Vagina (tissue), 2 donors: Measurements from ENCODE around the gene IL1RN.
"Not testable (repeated sequence)": the region's sequence is repeated elsewhere in the genome, so short reads cannot be mapped to it uniquely, and the experiment has no call there.

Source experiments
- POLR2A ChIP-seq, 2 donors: fragments of 450-650 bp; IDR thresholded peaks; one replicate each; pipeline ENCODE4 v1.6.1; 2017; ENCODE audit warnings: antibody characterized with exemption in 2 of 2, mild to moderate bottlenecking in 2 of 2, moderate library complexity in 2 of 2
- POLR2AphosphoS5 ChIP-seq, 2 donors: sonication (generic); formaldehyde crosslinking; IDR thresholded peaks; one replicate each; pipeline ENCODE4 v1.9.0; 2017; ENCODE audit warnings: antibody characterized with exemption in 2 of 2, mild to moderate bottlenecking in 2 of 2, low read depth in 1 of 2; ENCODE audit not compliant: insufficient read depth in 1 of 2
- TF ChIP-seq, protein P1 (sequence below), 3 experiments: fragments of 450-650 bp in 2 of 3; fragments of 200-600 bp in 1 of 3; sonication (generic) in 1 of 3; IDR thresholded peaks; one replicate each; pipeline ENCODE4 v1.5.1; 2017 to 2019; ENCODE audit warnings: antibody characterized with exemption in 3 of 3, mild to moderate bottlenecking in 2 of 3, moderate library complexity in 2 of 3

DNA sequence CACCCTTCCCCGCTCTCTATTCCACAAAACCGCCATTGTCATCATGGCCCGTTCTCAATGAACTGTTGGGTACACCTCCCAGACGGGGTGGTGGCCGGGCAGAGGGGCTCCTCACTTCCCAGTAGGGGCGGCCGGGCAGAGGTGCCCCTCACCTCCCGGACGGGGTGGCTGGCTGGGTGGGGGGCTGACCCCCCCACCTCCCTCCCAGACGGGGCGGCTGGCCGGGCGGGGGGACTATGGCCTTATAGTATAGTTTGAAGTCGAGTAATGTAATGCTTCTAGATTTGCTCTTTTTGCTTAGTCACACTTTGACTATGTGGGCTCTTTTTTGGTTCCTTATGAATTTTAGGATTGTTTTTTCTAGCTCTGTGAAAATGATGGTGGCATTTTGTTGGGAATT is 31.1 kb upstream of the IL1RN start:
- TF ChIP-seq, protein P1, sequence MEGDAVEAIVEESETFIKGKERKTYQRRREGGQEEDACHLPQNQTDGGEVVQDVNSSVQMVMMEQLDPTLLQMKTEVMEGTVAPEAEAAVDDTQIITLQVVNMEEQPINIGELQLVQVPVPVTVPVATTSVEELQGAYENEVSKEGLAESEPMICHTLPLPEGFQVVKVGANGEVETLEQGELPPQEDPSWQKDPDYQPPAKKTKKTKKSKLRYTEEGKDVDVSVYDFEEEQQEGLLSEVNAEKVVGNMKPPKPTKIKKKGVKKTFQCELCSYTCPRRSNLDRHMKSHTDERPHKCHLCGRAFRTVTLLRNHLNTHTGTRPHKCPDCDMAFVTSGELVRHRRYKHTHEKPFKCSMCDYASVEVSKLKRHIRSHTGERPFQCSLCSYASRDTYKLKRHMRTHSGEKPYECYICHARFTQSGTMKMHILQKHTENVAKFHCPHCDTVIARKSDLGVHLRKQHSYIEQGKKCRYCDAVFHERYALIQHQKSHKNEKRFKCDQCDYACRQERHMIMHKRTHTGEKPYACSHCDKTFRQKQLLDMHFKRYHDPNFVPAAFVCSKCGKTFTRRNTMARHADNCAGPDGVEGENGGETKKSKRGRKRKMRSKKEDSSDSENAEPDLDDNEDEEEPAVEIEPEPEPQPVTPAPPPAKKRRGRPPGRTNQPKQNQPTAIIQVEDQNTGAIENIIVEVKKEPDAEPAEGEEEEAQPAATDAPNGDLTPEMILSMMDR (IDR thresholded peaks at IDR 0.05): not testable (repeated sequence)
- TF ChIP-seq POLR2AphosphoS5 (IDR thresholded peaks at IDR 0.05; ENCODE audit: insufficient read depth in 1 of 2, low read depth in 1 of 2); POLR2A (IDR thresholded peaks at IDR 0.05): not testable (repeated sequence)
